Endothelial cell of umbilical vein (primary cell): Measurements from ENCODE around the gene ZNF331. TPM values are rescaled to one million over a fixed set of nuclear protein-coding genes. Genes with fewer than 3 reads are reported as not detected.

Experiments
- BruUV-seq: library from RNA; stranded (reverse); fragments of 400-500 nt; replicated peaks from 2 replicates; lab custom pipeline; 2021; lab: Mats Ljungman, UMichigan
- CTCF ChIA-PET: fragments of 300-600, 350-600 bp; sonication (Branson Sonifier 250); formaldehyde crosslinking; loops from one replicate; lab custom pipeline; 2021; ENCODE audit warnings: antibody characterized with exemption, inconsistent platforms; lab: Charles Lee
- POLR2A ChIA-PET: fragments of 300-600, 350-600 bp; sonication (Branson Sonifier 250); formaldehyde crosslinking; loops from one replicate; lab custom pipeline; 2021; ENCODE audit warnings: antibody characterized with exemption, inconsistent platforms; lab: Charles Lee
- DNase-seq: peaks from one replicate; pipeline ENCODE4 v3.0.0-alpha.2; 2011; ENCODE audit warnings: low read depth, low spot score
- FAIRE-seq: peaks from 2 replicates; lab custom pipeline; 2011; peaks lifted over from hg19 to GRCh38; lab: Jason Lieb, UNC
- H2AFZ ChIP-seq: 2 replicates; pipeline ENCODE4 v1.6.0; 2012; ENCODE audit warnings: low read depth, low read length, control low read depth, inconsistent platforms
- H3K27ac ChIP-seq: 2 replicates; pipeline ENCODE4 v1.5.1; 2011; ENCODE audit warnings: low read depth, mild to moderate bottlenecking, control low read depth, low read length, moderate library complexity; ENCODE audit not compliant: insufficient read depth
- H3K27me3 ChIP-seq, 2 experiments: 2 replicates each; pipeline versions ENCODE4 v1.6.0 to v1.6.1; 2011; ENCODE audit warnings: low read length in 2 of 2, mixed read lengths in 1 of 2; ENCODE audit not compliant: control insufficient read depth in 2 of 2, insufficient read depth in 2 of 2
- H3K36me3 ChIP-seq, 2 experiments: 2 replicates in 1 of 2; 3 replicates in 1 of 2; pipeline ENCODE4 v1.5.1; 2011; ENCODE audit warnings: low read length in 2 of 2, mild to moderate bottlenecking in 1 of 2, moderate library complexity in 1 of 2; ENCODE audit not compliant: control insufficient read depth in 2 of 2, insufficient read depth in 2 of 2; ENCODE audit errors: extremely low read depth in 1 of 2
- H3K4me1 ChIP-seq: 3 replicates; pipeline ENCODE4 v1.5.1; 2011; ENCODE audit warnings: mild to moderate bottlenecking, low read length; ENCODE audit not compliant: control insufficient read depth, insufficient read depth; ENCODE audit errors: extremely low read depth
- H3K4me2 ChIP-seq: 2 replicates; pipeline ENCODE4 v1.6.1; 2011; ENCODE audit warnings: low read length, control low read depth, mixed read lengths; ENCODE audit not compliant: insufficient read depth
- H3K4me3 ChIP-seq, 3 experiments: fragments of 200-600 bp in 1 of 3; sonication (generic), shearing (Covaris generic) in 1 of 3; replicated peaks in 1 of 3; 2 replicates each; pipeline ENCODE4 v1.5.1; 2011 to 2016; ENCODE audit warnings: control low read depth in 3 of 3, low read length in 3 of 3, mild to moderate bottlenecking in 2 of 3, inconsistent platforms in 1 of 3, low read depth in 1 of 3, moderate library complexity in 1 of 3; ENCODE audit not compliant: insufficient read depth in 1 of 3
- H3K79me2 ChIP-seq: 2 replicates; pipeline ENCODE4 v1.6.0; 2012; ENCODE audit warnings: low read length, inconsistent platforms; ENCODE audit not compliant: control insufficient read depth, insufficient read depth
- H3K9ac ChIP-seq: replicated peaks from 2 replicates; pipeline ENCODE3; 2011; ENCODE audit warnings: low read length, control low read depth; ENCODE audit not compliant: insufficient read depth; ENCODE audit errors: extremely low read depth
- H3K9me1 ChIP-seq: replicated peaks from 3 replicates; pipeline ENCODE4 v1.6.0; 2011; ENCODE audit warnings: mild to moderate bottlenecking, low read length; ENCODE audit not compliant: control insufficient read depth, insufficient read depth; ENCODE audit errors: extremely low read depth
- H3K9me3 ChIP-seq: replicated peaks from 2 replicates; pipeline ENCODE4 v1.5.1; 2012; ENCODE audit warnings: low read length, inconsistent platforms; ENCODE audit not compliant: control insufficient read depth, insufficient read depth
- H4K20me1 ChIP-seq: replicated peaks from 2 replicates; pipeline ENCODE3; 2011; ENCODE audit warnings: mild to moderate bottlenecking, low read length; ENCODE audit not compliant: control insufficient read depth, insufficient read depth; ENCODE audit errors: extremely low read depth
- EZH2 ChIP-seq: IDR thresholded peaks from 2 replicates; pipeline ENCODE4 v1.6.1; 2012; ENCODE audit warnings: borderline replicate concordance, low read depth, mild to moderate bottlenecking, moderate library complexity, low read length, inconsistent platforms; ENCODE audit not compliant: severe bottlenecking
- FOS ChIP-seq: IDR thresholded peaks from 2 replicates; pipeline ENCODE4 v1.6.1; 2011; ENCODE audit warnings: mild to moderate bottlenecking, low read length, moderate library complexity, borderline replicate concordance; ENCODE audit not compliant: insufficient read depth
- GATA2 ChIP-seq: IDR thresholded peaks from 2 replicates; pipeline ENCODE4 v1.7.0; 2011; ENCODE audit warnings: low read depth, mild to moderate bottlenecking, moderate library complexity, mixed read lengths, low read length; ENCODE audit not compliant: insufficient read length, insufficient read depth
- JUN ChIP-seq: IDR thresholded peaks from 2 replicates; pipeline ENCODE4 v1.6.1; 2011; ENCODE audit warnings: borderline replicate concordance, low read depth; ENCODE audit not compliant: insufficient read length, insufficient read depth
- MYC ChIP-seq: IDR thresholded peaks from one replicate; pipeline ENCODE4 v1.6.1; 2011; ENCODE audit warnings: mild to moderate bottlenecking, low read depth, low read length
- POLR2A ChIP-seq: IDR thresholded peaks from 2 replicates; pipeline ENCODE4 v1.6.1; 2012; ENCODE audit warnings: low read depth, mild to moderate bottlenecking, control low read depth, low read length
- POLR2AphosphoS5 ChIP-seq: IDR thresholded peaks from 2 replicates; pipeline ENCODE4 v1.6.1; 2012; ENCODE audit warnings: low read depth, mild to moderate bottlenecking, control low read depth, low read length, moderate library complexity; ENCODE audit not compliant: insufficient read depth
- dilution Hi-C: fragments of 300-500 bp; cut with MboI; formaldehyde crosslinking; loops from one replicate; pipeline ENCODE4 v1.15.0; 2019; ENCODE audit warnings: low sequenced_read_pairs; ENCODE audit not compliant: extremely low pct_ligation_motif_present
- intact Hi-C: fragments of 100-400 bp; cut with micrococcal nuclease; formaldehyde crosslinking; loops from one replicate; pipeline ENCODE4 v1.10.0; 2022
- polyA plus RNA-seq, 4 experiments: library from polyadenylated mRNA; depleted of rRNA in 3 of 4; stranded (reverse) in 3 of 4; unstranded in 1 of 4; fragments of >200 nt; gene quantifications; 2 replicates each; pipeline versions ENCODE4 v1.2.1 to v1.2.3, GENCODE V29; 2011 to 2012; ENCODE audit warnings: missing spikeins in 1 of 4
- total RNA-seq: library from RNA; stranded (reverse); gene quantifications from 2 replicates; pipeline ENCODE4 v1.2.3, GENCODE V29; 2021
- TF ChIP-seq, protein P1 (sequence below): IDR thresholded peaks from 2 replicates; pipeline ENCODE4 v1.6.1; 2011; ENCODE audit not compliant: insufficient read depth, insufficient read length

The ZNF331 gene
- total and polyA plus RNA-seq, 2 donors (not counting 3 experiments of a cell fraction or from before 2014, with no cell fraction given): 6.2 to 11.2 TPM

DNA sequence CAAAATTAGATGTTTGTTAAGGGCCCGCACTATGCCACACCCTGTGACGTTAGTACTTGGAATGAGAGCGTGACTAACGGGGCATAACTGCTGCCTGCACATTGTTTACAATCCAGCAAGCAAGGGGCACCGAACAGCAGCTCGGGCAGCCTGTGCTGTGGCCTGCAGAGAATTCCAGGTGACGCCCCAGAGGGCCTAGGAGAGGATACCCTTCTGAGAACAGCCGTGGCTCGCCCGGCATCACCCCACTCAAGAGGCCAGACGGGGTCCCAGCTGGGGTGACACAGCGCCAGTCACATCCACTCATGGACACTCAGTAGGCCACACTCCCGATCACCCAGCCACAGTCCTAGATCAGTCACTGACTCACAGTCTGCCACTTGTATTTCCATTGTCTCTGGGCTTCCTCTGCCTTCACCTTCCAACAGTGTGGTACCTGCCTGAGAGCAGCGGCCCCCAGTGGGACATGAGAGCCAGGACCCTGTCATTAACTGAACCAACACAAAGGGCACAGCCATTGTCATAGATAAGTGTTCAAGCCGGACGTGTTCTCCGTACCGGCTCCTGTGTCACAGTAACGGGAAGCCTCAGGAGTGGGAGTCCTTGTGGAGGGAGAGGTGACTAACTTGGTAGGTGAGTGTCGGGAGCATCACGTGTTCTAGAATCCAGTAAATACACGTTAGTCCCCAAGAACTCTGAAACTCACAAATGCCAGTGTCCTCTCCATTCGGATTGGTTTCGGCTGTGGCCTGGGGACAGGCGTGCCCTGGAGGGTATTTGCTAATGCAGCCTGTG, 7.5 kb downstream of the ZNF331 start:
- dilution Hi-C loops: no loop called here
- POLR2A ChIA-PET: no interaction called here

DNA sequence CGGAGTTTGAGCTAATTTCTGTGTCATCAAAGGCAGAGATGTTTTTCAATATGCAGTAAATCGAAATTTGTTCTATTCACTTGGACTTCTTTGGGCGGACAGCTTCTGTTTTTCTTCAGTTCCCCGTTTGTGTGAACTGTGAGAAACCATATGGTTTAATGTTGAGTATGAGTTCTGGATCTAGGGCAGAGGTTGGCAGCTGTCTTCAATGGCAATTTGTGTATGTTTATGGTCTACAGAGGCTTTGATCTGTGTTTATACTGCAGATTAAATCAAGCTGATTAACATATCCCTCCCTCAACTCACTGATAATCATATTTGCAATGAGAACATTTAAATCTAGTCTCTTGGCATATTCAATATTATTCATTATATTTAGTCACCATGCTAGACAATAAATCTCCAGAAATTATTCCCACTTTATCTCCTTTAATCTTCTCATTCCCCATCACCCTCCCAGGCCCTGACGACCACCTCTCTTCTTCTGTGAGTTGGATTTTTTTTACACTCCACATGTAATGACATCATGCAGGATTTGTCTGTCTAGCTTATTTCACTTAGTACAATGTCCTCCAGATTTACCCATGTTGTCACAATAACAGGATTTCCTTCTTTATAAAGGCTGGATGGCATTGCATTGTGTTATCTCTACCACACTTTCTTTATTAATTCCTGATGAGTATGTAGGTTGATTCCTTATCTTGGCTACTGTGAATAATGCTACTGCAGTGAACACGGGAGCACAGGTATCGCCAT, 9.0 kb downstream of the ZNF331 start:
- intact Hi-C loops: no loop called here
- FAIRE-seq (peak; percentile 33), DNase-seq (peak; percentile 49)
- Histone ChIP-seq H3K9me1 (no peaks in the 10 kb centered on the region), H3K27ac (peak overlapping the region; percentile 1), H3K79me2 (no peaks in the 10 kb centered on the region), H3K4me2 (no peak overlapping the region), H3K27me3 (no peaks in the 10 kb centered on the region), H3K4me3 (no peak overlapping the region), H3K9ac (no peak overlapping the region), H3K9me3 (no peaks in the 10 kb centered on the region), H3K36me3 (no peaks in the 10 kb centered on the region), H2AFZ (no peak overlapping the region), H3K4me1 (peaks cover 8% of the 10 kb centered on the region), H4K20me1 (no peaks in the 10 kb centered on the region)
- TF ChIP-seq POLR2A (no peak), POLR2AphosphoS5 (no peak), EZH2 (no peak), JUN (peak; percentile 24), FOS (no peak), MYC (no peak)
- TF ChIP-seq, protein P1, sequence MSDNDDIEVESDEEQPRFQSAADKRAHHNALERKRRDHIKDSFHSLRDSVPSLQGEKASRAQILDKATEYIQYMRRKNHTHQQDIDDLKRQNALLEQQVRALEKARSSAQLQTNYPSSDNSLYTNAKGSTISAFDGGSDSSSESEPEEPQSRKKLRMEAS: no peak
- dilution Hi-C loops: no loop called here
- CTCF ChIA-PET: no interaction called here
- POLR2A ChIA-PET: no interaction called here
- BruUV-seq: no TSS peak

More for the DNA sequence above, 7.5 kb downstream of the ZNF331 start:
- H4K20me1 ChIP-seq: no peaks in the 10 kb centered on the region
- H3K9me1 ChIP-seq: no peaks in the 10 kb centered on the region
- no peak overlapping the region for H2AFZ ChIP-seq
- H3K9ac ChIP-seq: no peak overlapping the region
- H3K27ac ChIP-seq: no peak overlapping the region
- FAIRE-seq: no peak
- intact Hi-C loops: no loop called here
- TF ChIP-seq, protein P1: no peak
- TF ChIP-seq JUN: no peak
- TF ChIP-seq POLR2AphosphoS5: no peak
- no peak for TF ChIP-seq GATA2
- TF ChIP-seq MYC: no peak
- H3K79me2 ChIP-seq: no peaks in the 10 kb centered on the region
- CTCF ChIA-PET: no interaction called here
- H3K36me3 ChIP-seq: no peaks in the 10 kb centered on the region
- H3K27me3 ChIP-seq: no peaks in the 10 kb centered on the region
- no peak overlapping the region for H3K4me2 ChIP-seq
- no TSS peak for BruUV-seq
- H3K4me3 ChIP-seq: no peak overlapping the region
- no peaks in the 10 kb centered on the region for H3K9me3 ChIP-seq
- peaks cover 8% of the 10 kb centered on the region for H3K4me1 ChIP-seq
- DNase-seq: peak; percentile 9
